Thoracic aorta (tissue), 2 donors: Measurements from ENCODE around the gene KIAA1217. TPM values are rescaled to one million over a fixed set of nuclear protein-coding genes. Genes with fewer than 3 reads are reported as not detected.
"Not testable (repeated sequence)": the region's sequence is repeated elsewhere in the genome, so short reads cannot be mapped to it uniquely, and the experiment has no call there.

Experiments
- ATAC-seq: fragments of 150-250 bp; one replicate; pipeline ENCODE4 v1.8.0; 2017; ENCODE audit warnings: low read depth; ENCODE audit not compliant: insufficient number of reproducible peaks, low FRiP score
- DNase-seq: peaks from one replicate; pipeline ENCODE4 v3.0.0-alpha.2; 2020; ENCODE audit warnings: low spot score
- H3K27ac ChIP-seq, 2 donors: fragments of 200-600 bp; sonication (generic); 1 replicate in 1 of 2; 2 replicates in 1 of 2; pipeline ENCODE4 v1.5.1; 2016; ENCODE audit warnings: mild to moderate bottlenecking in 2 of 2, moderate library complexity in 2 of 2
- H3K27me3 ChIP-seq: fragments of 200-600 bp; sonication (generic); replicated peaks from 2 replicates; pipeline ENCODE4 v1.6.0; 2016; ENCODE audit warnings: mild to moderate bottlenecking; ENCODE audit not compliant: insufficient read depth
- H3K36me3 ChIP-seq: fragments of 200-600 bp; sonication (generic); one replicate; pipeline ENCODE4 v1.5.1; 2016
- H3K4me1 ChIP-seq, 2 donors: fragments of 200-600 bp; sonication (generic); 1 replicate in 1 of 2; 2 replicates in 1 of 2; pipeline versions ENCODE4 v1.5.1 to v1.6.0; 2016; ENCODE audit warnings: low read depth in 2 of 2, mild to moderate bottlenecking in 1 of 2; ENCODE audit not compliant: control insufficient read depth in 1 of 2
- H3K4me3 ChIP-seq: fragments of 200-600 bp; sonication (generic); 2 replicates; pipeline ENCODE4 v1.5.1; 2016; ENCODE audit warnings: mild to moderate bottlenecking
- H3K9me3 ChIP-seq: fragments of 200-600 bp; sonication (generic); 2 replicates; pipeline ENCODE4 v1.5.1; 2016
- CTCF ChIP-seq: fragments of 200-600 bp; sonication (generic); IDR thresholded peaks from one replicate; pipeline ENCODE4 v1.5.1; 2019; ENCODE audit warnings: antibody characterized with exemption
- total RNA-seq, 2 donors: library from RNA; depleted of rRNA; stranded (reverse); fragments of >200 nt; gene quantifications; one replicate each; pipeline versions ENCODE4 v1.1.0 to v1.2.3, GENCODE V29; 2016

KIAA1217 gene
- total RNA-seq, 2 donors from 2014 or later = 15.2 to 15.6 TPM

GRCh38 chr10:24344695-24345463, 135.9 kb downstream of the KIAA1217 start:
- Histone ChIP-seq H3K36me3 (no peaks in the 10 kb centered on the region), H3K27ac (peak overlapping the region; percentile 40 to 76), H3K4me1 (peaks cover 20 to 47% of the 10 kb centered on the region in 2 donors), H3K9me3 (no peaks in the 10 kb centered on the region), H3K27me3 (no peaks in the 10 kb centered on the region), H3K4me3 (peak overlapping the region; percentile 56)
- no peak for DNase-seq
- no peak for TF ChIP-seq CTCF
- ATAC-seq = no peak

- no peak overlapping the region for H3K4me3 ChIP-seq
- ATAC-seq = no peak
- H3K36me3 ChIP-seq = no peaks in the 10 kb centered on the region
- no peak overlapping the region for H3K27ac ChIP-seq
- H3K4me1 ChIP-seq = peaks cover 20 to 34% of the 10 kb centered on the region in 2 donors
- no peaks in the 10 kb centered on the region for H3K27me3 ChIP-seq
- DNase-seq = no peak
- no peaks in the 10 kb centered on the region for H3K9me3 ChIP-seq
- no peak for TF ChIP-seq CTCF
These were observed 138.1 kb downstream of the KIAA1217 start for GRCh38 chr10:24346877-24347519.

GRCh38 chr10:24349379-24350001, 140.6 kb downstream of the KIAA1217 start:
- Histone ChIP-seq H3K4me1 (peaks cover 9 to 19% of the 10 kb centered on the region in 2 donors), H3K27ac (no peak overlapping the region)

GRCh38 chr10:24350070-24350921, 141.4 kb downstream of the KIAA1217 start:
- H3K4me1 ChIP-seq = peaks cover 4 to 11% of the 10 kb centered on the region in 2 donors
- no peak overlapping the region for H3K4me3 ChIP-seq
- H3K27ac ChIP-seq = no peak overlapping the region
- H3K27me3 ChIP-seq = no peaks in the 10 kb centered on the region
- no peaks in the 10 kb centered on the region for H3K36me3 ChIP-seq
- ATAC-seq (no peak), DNase-seq (no peak)
- H3K9me3 ChIP-seq = no peaks in the 10 kb centered on the region
- no peak for TF ChIP-seq CTCF

More at GRCh38 chr10:24349379-24350001, 140.6 kb downstream of the KIAA1217 start:
- TF ChIP-seq CTCF = no peak
- Histone ChIP-seq H3K9me3 (no peaks in the 10 kb centered on the region), H3K36me3 (no peaks in the 10 kb centered on the region), H3K4me3 (no peak overlapping the region), H3K27me3 (no peaks in the 10 kb centered on the region)
- DNase-seq (no peak), ATAC-seq (no peak)

GRCh38 chr10:24350922-24351225, 141.9 kb downstream of the KIAA1217 start:
- H3K27ac ChIP-seq, H3K4me1 ChIP-seq, H3K9me3 ChIP-seq, DNase-seq, H3K27me3 ChIP-seq, ATAC-seq, H3K4me3 ChIP-seq, H3K36me3 ChIP-seq: not testable (repeated sequence)
